ENCODE data around the gene ANKFY1. TPM values are rescaled to one million over a fixed set of nuclear protein-coding genes. Genes with fewer than 3 reads are reported as not detected.

ANKFY1 gene
- total and polyA plus RNA-seq, 2 experiments from 2014 or later, result 18.6 to 32.8 TPM

- Histone ChIP-seq H3K4me2 (no peak overlapping the region), H3K4me1 (ENCODE audit: insufficient read depth) (no peaks in the 10 kb centered on the region), H3K79me2 (peaks cover 74% of the 10 kb centered on the region), H2AFZ (no peak overlapping the region), H3K27ac (no peak overlapping the region), H3K4me3 (no peak overlapping the region), H3K27me3 (no peaks in the 10 kb centered on the region), H3K9me3 (ENCODE audit: low read depth) (no peaks in the 10 kb centered on the region), H4K20me1 (ENCODE audit: insufficient read depth, poor library complexity, severe bottlenecking) (peaks cover 21% of the 10 kb centered on the region), H3K9me2 (replicated peaks; ENCODE audit: insufficient read depth) (no peaks in the 10 kb centered on the region), H3K36me3 (replicated peaks; ENCODE audit: insufficient read depth, low read depth) (no peaks in the 10 kb centered on the region)
- peak; percentile 69 for DNase-seq (ENCODE audit: low spot score)
- TF ChIP-seq CTCF (IDR thresholded peaks at IDR 0.05; ENCODE audit: poor library complexity), result peak; percentile 70
- TF ChIP-seq EZH2phosphoT487 (IDR thresholded peaks at IDR 0.05; ENCODE audit: low read depth, severe bottlenecking, unreplicated experiment), result no peak
- no peak for TF ChIP-seq EZH2 (IDR thresholded peaks at IDR 0.05; ENCODE audit: borderline replicate concordance)
- 52% methylated on average over 6 of the region's 6 CpGs for WGBS (ENCODE audit: low lambda C conversion rate, missing lambda C conversion rate)
Measured at GRCh38 chr17:4304417-4305027, 40.7 kb upstream of the ANKFY1 start.

DNA sequence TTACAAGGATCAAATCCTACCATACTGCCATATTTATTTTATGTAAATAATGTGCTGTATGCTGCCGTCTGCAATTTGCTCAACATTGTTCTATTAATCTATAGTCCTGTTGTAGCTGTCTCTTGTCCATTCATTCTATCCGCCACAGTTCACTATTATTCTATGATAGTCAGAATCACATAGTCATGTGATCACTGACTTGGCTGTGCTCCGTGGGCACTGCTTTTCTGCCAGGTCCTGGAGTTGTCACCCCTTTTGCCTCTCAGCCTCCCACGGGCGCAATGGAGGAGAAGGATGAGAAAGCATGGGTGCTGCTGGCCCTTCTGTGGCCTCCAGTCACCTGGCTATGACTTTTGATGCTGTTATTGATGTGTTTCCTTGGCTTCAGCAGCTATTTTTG is 37.3 kb upstream of the ANKFY1 start:
- no peak overlapping the region for H3K27ac ChIP-seq
- H3K9me3 ChIP-seq (ENCODE audit: low read depth), result no peaks in the 10 kb centered on the region
- H3K4me3 ChIP-seq, result no peak overlapping the region
- H3K79me2 ChIP-seq, result peaks cover 61% of the 10 kb centered on the region
- H4K20me1 ChIP-seq (ENCODE audit: insufficient read depth, poor library complexity, severe bottlenecking), result peaks cover 5% of the 10 kb centered on the region
- H3K36me3 ChIP-seq (replicated peaks; ENCODE audit: insufficient read depth, low read depth), result no peaks in the 10 kb centered on the region
- TF ChIP-seq EZH2phosphoT487 (IDR thresholded peaks at IDR 0.05; ENCODE audit: low read depth, severe bottlenecking, unreplicated experiment), result no peak
- no peak for TF ChIP-seq CTCF (IDR thresholded peaks at IDR 0.05; ENCODE audit: poor library complexity)
- TF ChIP-seq EZH2 (IDR thresholded peaks at IDR 0.05; ENCODE audit: borderline replicate concordance), result no peak
- H2AFZ ChIP-seq, result no peak overlapping the region
- no peaks in the 10 kb centered on the region for H3K27me3 ChIP-seq
- H3K9me2 ChIP-seq (replicated peaks; ENCODE audit: insufficient read depth), result no peaks in the 10 kb centered on the region
- H3K4me2 ChIP-seq, result no peak overlapping the region
- H3K4me1 ChIP-seq (ENCODE audit: insufficient read depth), result no peaks in the 10 kb centered on the region
- DNase-seq (ENCODE audit: low spot score), result no peak
- 93% methylated on average over 5 of the region's 5 CpGs for whole genome bisulfite sequencing (ENCODE audit: low lambda C conversion rate, missing lambda C conversion rate)

GRCh38 chr17:4297351-4297750 is 33.6 kb upstream of the ANKFY1 start:
- H3K79me2 ChIP-seq, result peaks cover 59% of the 10 kb centered on the region
- no peak overlapping the region for H2AFZ ChIP-seq
- 64% methylated on average over 3 of the region's 3 CpGs for WGBS (ENCODE audit: low lambda C conversion rate, missing lambda C conversion rate)
- H3K4me2 ChIP-seq, result no peak overlapping the region
- H3K27me3 ChIP-seq, result no peaks in the 10 kb centered on the region
- no peak for TF ChIP-seq EZH2 (IDR thresholded peaks at IDR 0.05; ENCODE audit: borderline replicate concordance)
- TF ChIP-seq EZH2phosphoT487 (IDR thresholded peaks at IDR 0.05; ENCODE audit: low read depth, severe bottlenecking, unreplicated experiment), result no peak
- TF ChIP-seq CTCF (IDR thresholded peaks at IDR 0.05; ENCODE audit: poor library complexity), result no peak
- no peaks in the 10 kb centered on the region for H3K36me3 ChIP-seq (replicated peaks; ENCODE audit: insufficient read depth, low read depth)
- H3K9me2 ChIP-seq (replicated peaks; ENCODE audit: insufficient read depth), result no peaks in the 10 kb centered on the region
- no peak overlapping the region for H3K4me3 ChIP-seq
- no peaks in the 10 kb centered on the region for H3K4me1 ChIP-seq (ENCODE audit: insufficient read depth)
- DNase-seq (ENCODE audit: low spot score), result no peak
- no peaks in the 10 kb centered on the region for H3K9me3 ChIP-seq (ENCODE audit: low read depth)
- no peak overlapping the region for H3K27ac ChIP-seq
- no peaks in the 10 kb centered on the region for H4K20me1 ChIP-seq (ENCODE audit: insufficient read depth, poor library complexity, severe bottlenecking)

All from hepatocyte (in vitro differentiated cells).